GM12878 (cell line): Measurements from ENCODE around the gene EPHA8. TPM values are rescaled to one million over a fixed set of nuclear protein-coding genes. Genes with fewer than 3 reads are reported as not detected.

Experiments used
- BHLHE40 ChIP-seq, 2 experiments: fragments of 450-650 bp in 1 of 2; IDR thresholded peaks; 2 replicates each; pipeline ENCODE4 v1.6.1; 2011 to 2017; ENCODE audit warnings: low read depth in 2 of 2, borderline replicate concordance in 1 of 2, improper control_type of control experiment in 1 of 2, low read length in 1 of 2, mild to moderate bottlenecking in 1 of 2
- CEBPZ ChIP-seq: fragments of 150-350 bp; IDR thresholded peaks from 2 replicates; pipeline ENCODE4 v1.6.1; 2016; ENCODE audit warnings: low read depth, low read length
- HDGF ChIP-seq: fragments of 450-650 bp; IDR thresholded peaks from 2 replicates; pipeline ENCODE4 v1.6.1; 2016; ENCODE audit warnings: antibody characterized with exemption
- HSF1 ChIP-seq: fragments of 150-350 bp; IDR thresholded peaks from 2 replicates; pipeline ENCODE4 v1.6.1; 2014; ENCODE audit warnings: mild to moderate bottlenecking, low read depth, low read length
- NRF1 ChIP-seq: conservative IDR thresholded peaks from 2 replicates; pipeline ENCODE4 v1.6.1; 2011; ENCODE audit warnings: mild to moderate bottlenecking, low read depth, low read length, improper control_type of control experiment
- SUPT20H ChIP-seq: IDR thresholded peaks from 2 replicates; pipeline ENCODE4 v1.6.1; 2011; ENCODE audit warnings: low read depth, mild to moderate bottlenecking, low read length, moderate library complexity, borderline replicate concordance; ENCODE audit not compliant: control insufficient read depth
- ZBTB33 ChIP-seq: fragments of 450-650 bp; IDR thresholded peaks from 2 replicates; pipeline ENCODE4 v1.6.1; 2017; ENCODE audit warnings: mild to moderate bottlenecking
- polyA plus RNA-seq, 11 experiments: library from polyadenylated mRNA; depleted of rRNA in 4 of 11; unstranded in 6 of 11; stranded (reverse) in 5 of 11; fragments of >200 nt; fragmentation: Nextera tagmentation in 4 of 11; fragmentation: Illumina TruSeq in 1 of 11; extraction: Ambion mirVana in 4 of 11; extraction: Trizol in 1 of 11; gene quantifications; 1 replicate in 1 of 11; 2 replicates in 10 of 11; pipeline versions ENCODE4 v1.2.1 to v1.2.3, GENCODE V29; 2011 to 2016; ENCODE audit warnings: inconsistent platforms in 2 of 11, missing spikeins in 2 of 11, low read depth in 1 of 11
- total RNA-seq, 4 experiments: library from RNA; depleted of rRNA in 3 of 4; stranded (reverse); fragments of >200 nt in 3 of 4; fragmentation: Illumina TruSeq in 1 of 4; extraction: Trizol in 1 of 4; gene quantifications; 2 replicates each; pipeline versions ENCODE4 v1.2.1 to v1.2.3, GENCODE V29; 2013 to 2021

The EPHA8 gene
- total and polyA plus RNA-seq, 10 of the 15 experiments (the other 5 are each of a cell fraction or from before 2014, with no cell fraction given) = not detected

GRCh38 chr1:22517956-22518355 is 45.3 kb upstream of the EPHA8 start (continued):
- no peak for TF ChIP-seq CEBPZ
- TF ChIP-seq HDGF = no peak
- no peak for TF ChIP-seq NRF1
- TF ChIP-seq ZBTB33 = no peak
- TF ChIP-seq HSF1 = no peak
- TF ChIP-seq BHLHE40 (IDR thresholded peaks at IDR 0.05; ENCODE audit: borderline replicate concordance in 1 of 2, low read depth in 2 of 2, low read length in 1 of 2) = no peak
- no peak for TF ChIP-seq SUPT20H
